NCI-H2107 treated with DMSO at 0.1 percent for 48 hours (cell line): ENCODE data around the gene CNTN2.
A peak's percentile ranks its signal among the peaks of the same experiment; 100 is the strongest.

Experiments
- DNase-seq: peaks from one replicate; lab custom pipeline; 2025; ENCODE audit not compliant: unreplicated experiment; lab: John Stamatoyannopoulos, UW

The CNTN2 gene

GRCh38 chr1:205121660-205122488 lies 78.9 kb downstream of the CNTN2 start, which contains the start of gene RBBP5:
Gene RBBP5 (minus strand): TSS chr1:205121978. CDS start chr1:205121873, 105 bp downstream.
- DNase-seq, result peak; percentile 96

DNA sequence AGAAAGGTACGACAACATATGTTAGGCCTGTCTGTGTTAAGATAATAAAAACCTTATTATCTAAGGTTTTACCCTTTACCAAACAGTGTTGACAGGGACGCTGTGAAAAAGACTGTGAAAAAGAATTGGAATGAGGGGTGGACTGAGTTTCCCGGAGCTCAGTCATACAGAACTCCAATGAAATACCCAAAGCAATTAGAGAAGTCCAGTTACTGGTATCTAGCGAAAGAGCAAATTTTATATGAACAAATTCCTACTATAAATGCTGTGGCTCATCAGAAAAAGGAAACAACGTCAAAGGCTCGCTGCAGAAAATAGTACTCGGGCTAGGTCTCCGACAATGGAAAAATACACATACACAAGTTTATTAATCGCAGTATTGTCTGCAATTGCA lies 79.5 kb downstream of the CNTN2 start:
- DNase-seq, result no peak

DNA sequence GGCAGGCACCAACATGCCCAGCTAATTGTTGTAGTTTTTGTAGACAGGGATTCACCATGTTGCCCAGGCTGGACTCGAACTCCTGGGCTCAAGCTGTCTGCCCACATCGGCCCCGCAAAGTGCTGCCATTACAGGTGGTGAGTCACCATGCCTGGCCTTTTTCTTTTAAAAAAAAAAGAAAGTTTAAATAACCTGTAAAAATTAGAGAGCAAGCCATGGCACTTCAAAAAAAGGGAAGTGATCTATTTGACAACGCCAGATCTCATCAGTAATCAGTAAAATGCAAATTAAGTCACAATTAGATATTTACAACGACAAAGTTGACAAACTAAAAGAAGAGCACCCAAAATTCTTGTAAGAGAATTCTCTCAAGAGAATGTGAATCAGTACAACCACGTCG lies 81.7 kb downstream of the CNTN2 start:
- no peak for DNase-seq

DNA sequence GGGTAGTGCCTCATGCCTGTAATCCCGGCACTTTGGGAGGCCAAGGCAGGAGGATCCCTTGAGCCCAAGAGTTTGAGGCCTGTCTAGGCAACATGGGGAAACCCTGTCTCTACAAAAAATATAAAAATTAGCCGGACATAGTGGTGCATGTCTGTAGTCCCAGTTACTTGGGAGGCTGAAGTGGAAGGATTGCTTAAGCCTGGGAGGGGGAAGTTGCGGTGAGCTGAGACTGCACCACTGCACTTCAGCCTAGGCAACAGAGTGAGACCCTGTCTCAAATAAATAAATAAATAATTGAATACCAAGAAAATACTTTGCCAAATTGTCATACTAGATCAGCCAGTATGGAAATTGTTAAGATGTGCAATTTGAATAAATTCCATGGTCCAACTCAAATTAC lies 84.6 kb downstream of the CNTN2 start:
- no peak for DNase-seq
